GM10248 (cell line): Measurements from ENCODE around the gene VAMP8.

Experiments used
- CTCF ChIA-PET: fragments of 300-600 bp; sonication (Branson Sonifier 250); formaldehyde crosslinking; extraction: SDS; loops from one replicate; lab custom pipeline; 2021; ENCODE audit warnings: antibody characterized with exemption; lab: Yijun Ruan, JAX
- POLR2A ChIA-PET: fragments of 350-650 bp; sonication (Branson Sonifier 250); formaldehyde crosslinking; extraction: SDS; loops from one replicate; lab custom pipeline; 2020; ENCODE audit warnings: antibody characterized with exemption; lab: Yijun Ruan, JAX
- DNase-seq: peaks from one replicate; pipeline ENCODE4 v3.0.0; 2012; ENCODE audit errors: extremely low spot score
- CTCF ChIP-seq: IDR thresholded peaks from 2 replicates; pipeline ENCODE4 v1.5.1; 2012; ENCODE audit warnings: mild to moderate bottlenecking, low read depth; ENCODE audit errors: extremely low read depth, missing control alignments, control extremely low read depth

VAMP8 gene

GRCh38 chr2:85534881-85535280, 42.5 kb upstream of the VAMP8 start:
- ChIA-PET POLR2A (no interaction called here), CTCF (interaction anchor here (0.8 to 14.3 kb wide), 5 partner anchors 8 to 194 kb away, joined by 3 to 180 read pairs (median 3); no protein-coding TSS in a partner anchor)
- TF ChIP-seq CTCF, result no peak
- no peak for DNase-seq

- POLR2A ChIA-PET, result no interaction called here
- DNase-seq, result no peak
- no peak for TF ChIP-seq CTCF
- CTCF ChIA-PET, result interaction anchor here (1.1 to 14.3 kb wide), 3 partner anchors 16 to 100 kb away, joined by 3 to 180 read pairs (median 3); no protein-coding TSS in a partner anchor
These were observed 40.9 kb upstream of the VAMP8 start for GRCh38 chr2:85536479-85536878.

- ChIA-PET CTCF (interaction anchor here (1.0 to 14.3 kb wide), 8 partner anchors 8 to 118 kb away, joined by 3 to 180 read pairs (median 4); partner anchors contain the start of gene SH2D6), POLR2A (interaction anchor here (0.5 to 9.2 kb wide), 18 partner anchors 16 to 459 kb away, joined by 3 to 198 read pairs (median 6); partner anchors contain the start of genes ELMOD3, RETSAT and SH2D6)
- peak; percentile 29 for DNase-seq
- no peak for TF ChIP-seq CTCF
These were observed 39.5 kb upstream of the VAMP8 start for GRCh38 chr2:85537600-85538506.

DNA sequence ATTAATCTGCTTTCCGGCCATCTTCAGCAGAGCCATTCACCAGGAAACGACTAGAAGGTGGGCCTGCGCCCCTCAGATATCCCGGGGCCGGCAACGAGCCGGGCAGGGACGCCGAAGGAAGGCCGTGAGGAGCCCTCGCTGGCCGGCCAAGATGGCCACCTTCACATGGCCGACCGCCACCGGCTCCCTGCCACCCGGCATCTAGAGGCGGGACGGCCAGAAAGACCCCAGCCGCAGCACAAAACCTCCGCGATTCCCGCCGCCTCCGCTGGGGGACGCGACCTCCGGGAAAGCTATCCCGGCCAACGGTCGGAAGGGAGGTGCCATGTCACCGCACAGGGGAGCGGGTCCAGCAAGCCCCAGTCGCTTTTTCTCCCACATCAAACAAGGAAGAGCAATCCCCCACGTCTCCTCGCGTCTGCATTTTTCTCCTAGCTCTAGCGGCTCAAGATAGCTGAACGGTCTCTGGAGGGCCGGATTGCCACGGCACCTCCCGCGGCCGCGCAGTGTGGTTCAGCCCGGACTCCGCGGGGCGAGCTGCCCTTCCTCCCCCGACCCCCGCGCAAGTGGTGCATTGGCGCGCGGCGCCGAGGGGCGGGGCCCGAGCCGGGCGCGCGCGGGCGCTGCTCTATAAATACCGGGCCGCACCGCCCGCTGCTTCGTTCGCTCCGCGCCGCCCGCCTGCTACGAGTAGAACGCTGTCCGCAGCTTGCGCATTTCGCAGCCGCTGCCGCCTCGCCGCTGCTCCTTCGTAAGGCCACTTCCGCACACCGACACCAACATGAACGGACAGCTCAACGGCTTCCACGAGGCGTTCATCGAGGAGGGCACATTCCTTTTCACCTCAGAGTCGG, 38.7 kb upstream of the VAMP8 start, which contains the start of gene MAT2A:
TSS of gene MAT2A (plus strand) at position 662 of the 854 bp plus-strand sequence. CDS start at position 782, 120 bp downstream.
- TF ChIP-seq CTCF, result peak; percentile 71
- CTCF ChIA-PET, result interaction anchor here (0.7 to 14.3 kb wide), 14 partner anchors 9 to 613 kb away, joined by 3 to 180 read pairs (median 3); partner anchors contain the start of gene SH2D6
- POLR2A ChIA-PET, result interaction anchor here (0.5 to 9.2 kb wide), 52 partner anchors 8 to 1234 kb away, joined by 3 to 198 read pairs (median 4); partner anchors contain the start of genes ELMOD3, GGCX, RETSAT and RNF181
- DNase-seq, result peak; percentile 95

GRCh38 chr2:85539361-85540132, 37.8 kb upstream of the VAMP8 start:
- ChIA-PET POLR2A (interaction anchor here (0.5 to 9.2 kb wide), 39 partner anchors 7 to 916 kb away, joined by 3 to 198 read pairs (median 5); partner anchors contain the start of genes C2orf68, ELMOD3, GGCX and RETSAT), CTCF (interaction anchor here (0.7 to 14.3 kb wide), 13 partner anchors 10 to 614 kb away, joined by 3 to 180 read pairs (median 3); partner anchors contain the start of gene SH2D6)
- peak; percentile 69 for DNase-seq
- TF ChIP-seq CTCF, result no peak
